HepG2 (cell line): ENCODE measurements around the gene LRRC28. TPM values are rescaled to one million over a fixed set of nuclear protein-coding genes. Genes with fewer than 3 reads are reported as not detected.

Source experiments
- ATAC-seq: fragments of 200-7000 bp; cut with Tn5 transposase; 3 replicates; pipeline ENCODE4 v1.9.1; 2020; ENCODE audit warnings: mild to moderate bottlenecking, moderate library complexity
- BruUV-seq: library from RNA; stranded (reverse); fragments of 400-500 nt; replicated peaks from 2 replicates; lab custom pipeline; 2021; lab: Mats Ljungman, UMichigan
- CTCF ChIA-PET: fragments of 300-600 bp; formaldehyde crosslinking; extraction: SDS; loops from one replicate; lab custom pipeline; 2021; ENCODE audit warnings: low total read pairs, inconsistent platforms, low intra/inter-chr PET ratio; lab: Yijun Ruan, JAX
- POLR2A ChIA-PET: fragments of 350-600 bp; sonication (Branson Sonifier 250); formaldehyde crosslinking; loops from one replicate; lab custom pipeline; 2020; ENCODE audit warnings: antibody characterized with exemption, inconsistent platforms; lab: Yijun Ruan, JAX
- DNase-seq: peaks from one replicate; pipeline ENCODE4 v3.0.0-alpha.2; 2015; ENCODE audit warnings: low spot score
- FAIRE-seq: peaks from 3 replicates; lab custom pipeline; 2011; peaks lifted over from hg19 to GRCh38; lab: Jason Lieb, UNC
- H2AFZ ChIP-seq: one replicate; pipeline ENCODE4 v1.6.1; 2011; ENCODE audit warnings: low read length, inconsistent platforms
- H3K27ac ChIP-seq: fragments of 300-600 bp; 3 replicates; pipeline ENCODE4 v1.8.0; 2011; ENCODE audit warnings: mixed run types, mild to moderate bottlenecking, mixed read lengths, low read length, inconsistent platforms; ENCODE audit not compliant: insufficient read depth; ENCODE audit errors: extremely low read length
- H3K27me3 ChIP-seq, 2 experiments: fragments of 200-600 bp in 1 of 2; 2 replicates in 1 of 2; 3 replicates in 1 of 2; pipeline versions ENCODE4 v1.6.0 to v1.8.0; 2011; ENCODE audit warnings: low read length in 2 of 2, mild to moderate bottlenecking in 2 of 2, moderate library complexity in 2 of 2, inconsistent platforms in 1 of 2; ENCODE audit not compliant: insufficient read depth in 2 of 2, control insufficient read depth in 1 of 2
- H3K36me3 ChIP-seq, 2 experiments: fragments of 200-600 bp in 1 of 2; replicated peaks in 1 of 2; 2 replicates in 1 of 2; 3 replicates in 1 of 2; pipeline versions ENCODE4 v1.5.1 to v1.8.0; 2011; ENCODE audit warnings: low read length in 2 of 2, inconsistent platforms in 1 of 2; ENCODE audit not compliant: insufficient read depth in 2 of 2, control insufficient read depth in 1 of 2
- H3K4me1 ChIP-seq: 2 replicates; pipeline ENCODE4 v1.5.1; 2012; ENCODE audit warnings: low read length, inconsistent platforms; ENCODE audit not compliant: insufficient read depth
- H3K4me2 ChIP-seq: 2 replicates; pipeline ENCODE4 v1.6.0; 2011; ENCODE audit warnings: low read depth, low read length, inconsistent platforms
- H3K4me3 ChIP-seq, 3 experiments: fragments of 200-600 bp in 1 of 3; sonication (generic), shearing (Covaris generic) in 1 of 3; replicated peaks in 1 of 3; 2 replicates each; pipeline ENCODE4 v1.5.1; 2011 to 2016; ENCODE audit warnings: low read length in 3 of 3, inconsistent platforms in 2 of 3, low read depth in 2 of 3, mild to moderate bottlenecking in 2 of 3, control low read depth in 1 of 3, mixed read lengths in 1 of 3; ENCODE audit not compliant: insufficient read depth in 1 of 3
- H3K79me2 ChIP-seq: one replicate; pipeline ENCODE4 v1.6.1; 2011; ENCODE audit warnings: low read length, inconsistent platforms; ENCODE audit not compliant: insufficient read depth
- H3K9ac ChIP-seq: 2 replicates; pipeline ENCODE4 v1.6.0; 2011; ENCODE audit warnings: mild to moderate bottlenecking, low read depth, low read length, inconsistent platforms; ENCODE audit not compliant: insufficient read depth
- H3K9me3 ChIP-seq: 2 replicates; pipeline ENCODE4 v1.5.1; 2012; ENCODE audit warnings: mild to moderate bottlenecking, low read length
- H4K20me1 ChIP-seq: 2 replicates; pipeline ENCODE4 v1.6.0; 2011; ENCODE audit warnings: inconsistent platforms, mild to moderate bottlenecking, low read length, moderate library complexity; ENCODE audit not compliant: insufficient read depth
- AGO1 ChIP-seq: fragments of 200-400 bp; formaldehyde crosslinking; IDR thresholded peaks from 2 replicates; pipeline ENCODE4 v1.6.1; 2017; ENCODE audit warnings: mild to moderate bottlenecking, low read depth, low read length, moderate library complexity; ENCODE audit not compliant: poor library complexity, severe bottlenecking
- ATF5 ChIP-seq: sonication (generic); formaldehyde crosslinking; IDR thresholded peaks from 2 replicates; pipeline ENCODE4 v1.4.0; 2020; ENCODE audit warnings: mild to moderate bottlenecking, low read depth, missing genetic modification reagents
- FOXJ3 ChIP-seq: sonication (generic); formaldehyde crosslinking; IDR thresholded peaks from 2 replicates; pipeline ENCODE4 v1.4.0; 2020; ENCODE audit warnings: missing genetic modification reagents, mild to moderate bottlenecking, borderline replicate concordance
- FUBP1 ChIP-seq: sonication (generic); formaldehyde crosslinking; IDR thresholded peaks from 2 replicates; pipeline ENCODE4 v1.5.1; 2020; ENCODE audit warnings: missing genetic modification reagents, mild to moderate bottlenecking, borderline replicate concordance
- HNF1B ChIP-seq: sonication (generic); formaldehyde crosslinking; IDR thresholded peaks from 2 replicates; pipeline ENCODE4 v1.5.1; 2020; ENCODE audit warnings: mild to moderate bottlenecking, moderate library complexity, missing genetic modification reagents
- JUND ChIP-seq: sonication (generic); formaldehyde crosslinking; IDR thresholded peaks from 2 replicates; pipeline ENCODE4 v1.8.0; 2022; ENCODE audit warnings: mild to moderate bottlenecking, missing genetic modification reagents
- NCOA5 ChIP-seq: sonication (generic); formaldehyde crosslinking; IDR thresholded peaks from 2 replicates; pipeline ENCODE4 v1.4.0; 2020; ENCODE audit warnings: missing genetic modification reagents
- NKX3-1 ChIP-seq: sonication (generic); formaldehyde crosslinking; IDR thresholded peaks from 2 replicates; pipeline ENCODE4 v1.5.0; 2020; ENCODE audit warnings: missing genetic modification reagents
- PAWR ChIP-seq: sonication (generic); formaldehyde crosslinking; IDR thresholded peaks from 2 replicates; pipeline ENCODE4 v1.4.0; 2020; ENCODE audit warnings: missing genetic modification reagents, mild to moderate bottlenecking, borderline replicate concordance
- PHF20 ChIP-seq: sonication (generic); formaldehyde crosslinking; IDR thresholded peaks from 2 replicates; pipeline ENCODE4 v1.5.0; 2020; ENCODE audit warnings: mild to moderate bottlenecking, missing genetic modification reagents
- SMYD3 ChIP-seq: sonication (generic); formaldehyde crosslinking; IDR thresholded peaks from 2 replicates; pipeline ENCODE4 v1.8.1; 2023; ENCODE audit warnings: mild to moderate bottlenecking, missing genetic modification reagents
- SYNCRIP ChIP-seq: fragments of 200-400 bp; formaldehyde crosslinking; IDR thresholded peaks from 2 replicates; pipeline ENCODE4 v1.6.1; 2018; ENCODE audit warnings: mild to moderate bottlenecking, low read depth, low read length; ENCODE audit not compliant: insufficient read depth
- TRIM24 ChIP-seq: sonication (generic); formaldehyde crosslinking; IDR thresholded peaks from 2 replicates; pipeline ENCODE4 v1.8.0; 2022; ENCODE audit warnings: mild to moderate bottlenecking, missing genetic modification reagents
- ZNF543 ChIP-seq: sonication (generic); formaldehyde crosslinking; IDR thresholded peaks from 2 replicates; pipeline ENCODE4 v1.4.0; 2020; ENCODE audit warnings: mild to moderate bottlenecking, missing genetic modification reagents
- ZSCAN9 ChIP-seq: IDR thresholded peaks from 2 replicates; pipeline ENCODE4 v1.6.1; 2016; ENCODE audit warnings: borderline replicate concordance
- WGBS: methylation state at CpG from one replicate; pipeline ENCODE4 v1.1.6; 2017; ENCODE audit warnings: low lambda C conversion rate; 5-methylcytosine and 5-hydroxymethylcytosine counted together
- in situ Hi-C: cut with HindIII; loops from 2 replicates; pipeline ENCODE4 v1.10.0; 2017; ENCODE audit warnings: low pct_unique_long_range_greater_than_20kb; ENCODE audit not compliant: extremely low pct_ligation_motif_present
- intact Hi-C: fragments of 100-400 bp; cut with micrococcal nuclease; formaldehyde crosslinking; loops from one replicate; pipeline ENCODE4 v1.10.0; 2022; ENCODE audit not compliant: unreplicated experiment
- polyA plus RNA-seq, 8 experiments: library from polyadenylated mRNA; depleted of rRNA in 3 of 8; stranded (reverse) in 7 of 8; unstranded in 1 of 8; fragments of >200 nt; fragmentation: Illumina TruSeq in 4 of 8; extraction: Trizol in 4 of 8; gene quantifications; 2 replicates each; pipeline versions ENCODE4 v1.2.1 to v1.2.3, GENCODE V29; 2011 to 2016; ENCODE audit warnings: low read depth in 4 of 8, missing spikeins in 1 of 8, mixed read lengths in 1 of 8; ENCODE audit not compliant: insufficient read depth in 1 of 8
- total RNA-seq, 5 experiments: library from RNA; depleted of rRNA; stranded (reverse); fragments of >200 nt; fragmentation: Illumina TruSeq; extraction: Trizol; gene quantifications; 2 replicates each; pipeline ENCODE4 v1.2.3, GENCODE V29; 2016; ENCODE audit warnings: low read depth in 1 of 5

The LRRC28 gene
- total and polyA plus RNA-seq, 2 of the 13 experiments (the other 11 are each of a cell fraction or from before 2014, with no cell fraction given) = 17.5 to 21.3 TPM

GRCh38 chr15:99211926-99212325 is 39.4 kb upstream of the LRRC28 start:
- no peak overlapping the region for H3K9ac ChIP-seq
- H3K27me3 ChIP-seq = no peaks in the 10 kb centered on the region
- no TSS peak for BruUV-seq
- ChIA-PET CTCF (interaction anchor here (1.9 kb wide), 1 partner anchor 769 kb away, joined by 5 read pairs; no protein-coding TSS in a partner anchor), POLR2A (no interaction called here)
- DNase-seq (no peak), ATAC-seq (no peak), FAIRE-seq (no peak)
- H3K79me2 ChIP-seq = no peaks in the 10 kb centered on the region
- intact Hi-C loops (no loop called here), in situ Hi-C loops (loop anchor here (5.0 kb wide), 1 partner anchor 110 kb away; no protein-coding TSS in a partner anchor)
- TF ChIP-seq SMYD3 (no peak), ZSCAN9 (no peak), JUND (CRISPR knock-in tag) (no peak), PHF20 (no peak), AGO1 (no peak), ZNF543 (CRISPR knock-in tag) (no peak), NCOA5 (no peak), NKX3-1 (CRISPR knock-in tag) (no peak), TRIM24 (CRISPR knock-in tag) (no peak), ATF5 (CRISPR knock-in tag) (no peak), PAWR (CRISPR knock-in tag) (no peak), FOXJ3 (CRISPR knock-in tag) (no peak), SYNCRIP (no peak), FUBP1 (CRISPR knock-in tag) (no peak), HNF1B (CRISPR knock-in tag) (no peak)
- no peaks in the 10 kb centered on the region for H3K9me3 ChIP-seq
- H3K4me3 ChIP-seq = no peak overlapping the region
- H3K4me1 ChIP-seq = no peaks in the 10 kb centered on the region
- H3K27ac ChIP-seq = no peak overlapping the region
- 99% methylated on average over 4 of the region's 4 CpGs for WGBS
- no peak overlapping the region for H2AFZ ChIP-seq
- H3K36me3 ChIP-seq = 0 out of 5 replicates have a peak, but pooled peaks cover 0 to 12% of the 10 kb centered on the region in 2 experiments
- no peak overlapping the region for H3K4me2 ChIP-seq
- H4K20me1 ChIP-seq = no peaks in the 10 kb centered on the region
